UCSD-AML1 (cell line): ENCODE results near the gene PSG5.
"Not testable (repeated sequence)": the region's sequence is repeated elsewhere in the genome, so short reads cannot be mapped to it uniquely, and the experiment has no call there.

Experiments
- DNase-seq: peaks from one replicate; lab custom pipeline; 2025; ENCODE audit not compliant: unreplicated experiment; lab: John Stamatoyannopoulos, UW

PSG5 gene

GRCh38 chr19:43188092-43188491, 1.8 kb upstream of the PSG5 start:
- DNase-seq, result not testable (repeated sequence)

- not testable (repeated sequence) for DNase-seq
Measured at GRCh38 chr19:43181869-43182771, 4.2 kb downstream of the PSG5 start.

- not testable (repeated sequence) for DNase-seq
Measured at GRCh38 chr19:43179569-43180147, 6.7 kb downstream of the PSG5 start.

GRCh38 chr19:43178577-43178976, 7.8 kb downstream of the PSG5 start:
- DNase-seq, result not testable (repeated sequence)

GRCh38 chr19:43165906-43166305, 20.4 kb downstream of the PSG5 start:
- not testable (repeated sequence) for DNase-seq

GRCh38 chr19:43163135-43163534, 23.2 kb downstream of the PSG5 start:
- not testable (repeated sequence) for DNase-seq

- DNase-seq, result not testable (repeated sequence)
Measured at GRCh38 chr19:43162261-43162660, 24.1 kb downstream of the PSG5 start.

GRCh38 chr19:43152214-43152613, 34.1 kb downstream of the PSG5 start:
- no peak for DNase-seq

- not testable (repeated sequence) for DNase-seq
Measured at GRCh38 chr19:43149788-43150187, 36.5 kb downstream of the PSG5 start.

- DNase-seq, result no peak
Measured at GRCh38 chr19:43148233-43148632, 38.1 kb downstream of the PSG5 start.

GRCh38 chr19:43141763-43142162, 44.6 kb downstream of the PSG5 start:
- not testable (repeated sequence) for DNase-seq

GRCh38 chr19:43132696-43133095, 53.6 kb downstream of the PSG5 start:
- DNase-seq, result no peak

GRCh38 chr19:43131281-43131842, 55.0 kb downstream of the PSG5 start:
- not testable (repeated sequence) for DNase-seq

GRCh38 chr19:43129197-43129596, 57.1 kb downstream of the PSG5 start:
- DNase-seq, result not testable (repeated sequence)

- DNase-seq, result not testable (repeated sequence)
Measured at GRCh38 chr19:43127336-43127735, 59.0 kb downstream of the PSG5 start.

GRCh38 chr19:43126720-43127119, 59.6 kb downstream of the PSG5 start:
- DNase-seq, result no peak

- DNase-seq, result no peak
Measured at GRCh38 chr19:43124360-43124759, 62.0 kb downstream of the PSG5 start.

- not testable (repeated sequence) for DNase-seq
Measured at GRCh38 chr19:43120433-43121026, 65.8 kb downstream of the PSG5 start.

- DNase-seq, result not testable (repeated sequence)
Measured at GRCh38 chr19:43119526-43119925, 66.8 kb downstream of the PSG5 start.
